WTC11 (cell line): ENCODE data around the gene ZNF431. TPM values are rescaled to one million over a fixed set of nuclear protein-coding genes. Genes with fewer than 3 reads are reported as not detected.

Experiments
- ATAC-seq: fragments of 200-7000 bp; cut with Tn5 transposase; 2 replicates; pipeline ENCODE4 v1.10.0; 2021; ENCODE audit warnings: mild to moderate bottlenecking, moderate library complexity
- CTCF ChIA-PET: fragments of 300-600 bp; sonication (Branson Sonifier 250); formaldehyde crosslinking; loops from one replicate; lab custom pipeline; 2021; ENCODE audit warnings: antibody characterized with exemption; lab: Charles Lee
- POLR2A ChIA-PET: fragments of 350-600 bp; sonication (Branson Sonifier 250); formaldehyde crosslinking; loops from one replicate; lab custom pipeline; 2021; ENCODE audit warnings: antibody characterized with exemption; lab: Charles Lee
- DNase-seq: peaks from one replicate; pipeline ENCODE4 v3.0.0; 2021; ENCODE audit warnings: low spot score
- H3K27ac Mint-ChIP-seq: 2 replicates; pipeline ENCODE4 v1.8.0; 2021; ENCODE audit warnings: mixed read lengths
- H3K27me3 Mint-ChIP-seq: 2 replicates; pipeline ENCODE4 v1.8.0; 2021; ENCODE audit warnings: low read depth, mild to moderate bottlenecking, moderate library complexity, mixed read lengths
- H3K36me3 Mint-ChIP-seq: 2 replicates; pipeline ENCODE4 v1.8.0; 2021; ENCODE audit warnings: mixed read lengths
- H3K4me1 Mint-ChIP-seq: 2 replicates; pipeline ENCODE4 v1.8.0; 2022; ENCODE audit warnings: mixed read lengths
- H3K4me3 Mint-ChIP-seq: 2 replicates; pipeline ENCODE4 v1.8.0; 2021; ENCODE audit warnings: mild to moderate bottlenecking, moderate library complexity, mixed read lengths
- H3K9me3 Mint-ChIP-seq: 2 replicates; pipeline ENCODE4 v1.8.0; 2021; ENCODE audit warnings: mixed read lengths
- ATF1 ChIP-seq: sonication (generic); formaldehyde crosslinking; IDR thresholded peaks from 2 replicates; pipeline ENCODE4 v1.8.1; 2023; ENCODE audit warnings: mild to moderate bottlenecking, moderate library complexity, missing genetic modification reagents
- CBFB ChIP-seq: sonication (generic); formaldehyde crosslinking; IDR thresholded peaks from 2 replicates; pipeline ENCODE4 v1.8.1; 2022; ENCODE audit warnings: mild to moderate bottlenecking, low read depth, missing genetic modification reagents
- CREB1 ChIP-seq: sonication (generic); formaldehyde crosslinking; IDR thresholded peaks from 2 replicates; pipeline ENCODE4 v1.8.0; 2023; ENCODE audit warnings: mild to moderate bottlenecking, missing genetic modification reagents
- CREM ChIP-seq: sonication (generic); formaldehyde crosslinking; IDR thresholded peaks from 2 replicates; pipeline ENCODE4 v1.8.1; 2022; ENCODE audit warnings: mild to moderate bottlenecking, missing genetic modification reagents, moderate library complexity
- ETV6 ChIP-seq: sonication (generic); formaldehyde crosslinking; IDR thresholded peaks from 2 replicates; pipeline ENCODE4 v1.8.1; 2022; ENCODE audit warnings: mild to moderate bottlenecking, missing genetic modification reagents
- GRHL2 ChIP-seq: fragments of 250-450 bp; sonication (Bioruptor Pico); IDR thresholded peaks from 2 replicates; pipeline ENCODE4 v1.8.0; 2022; ENCODE audit warnings: mild to moderate bottlenecking, moderate library complexity; ENCODE audit not compliant: insufficient replicate concordance, severe bottlenecking
- JUN ChIP-seq: sonication (generic); formaldehyde crosslinking; IDR thresholded peaks from 2 replicates; pipeline ENCODE4 v1.8.0; 2023; ENCODE audit warnings: mild to moderate bottlenecking, missing genetic modification reagents
- MYBL2 ChIP-seq: sonication (generic); formaldehyde crosslinking; IDR thresholded peaks from 2 replicates; pipeline ENCODE4 v1.8.1; 2023; ENCODE audit warnings: mild to moderate bottlenecking, moderate library complexity, missing genetic modification reagents
- NFATC4 ChIP-seq: fragments of 250-450 bp; sonication (Bioruptor Pico); IDR thresholded peaks from 2 replicates; pipeline ENCODE4 v1.9.0; 2021; ENCODE audit warnings: mild to moderate bottlenecking
- NR2C2 ChIP-seq: sonication (generic); formaldehyde crosslinking; IDR thresholded peaks from 2 replicates; pipeline ENCODE4 v1.8.0; 2022; ENCODE audit warnings: mild to moderate bottlenecking, missing genetic modification reagents
- RORB ChIP-seq: fragments of 250-450 bp; sonication (Bioruptor Pico); IDR thresholded peaks from 2 replicates; pipeline ENCODE4 v1.9.0; 2021; ENCODE audit warnings: mild to moderate bottlenecking
- TEAD4 ChIP-seq: sonication (generic); formaldehyde crosslinking; IDR thresholded peaks from 2 replicates; pipeline ENCODE4 v1.8.0; 2022; ENCODE audit warnings: mild to moderate bottlenecking, missing genetic modification reagents
- ZNF219 ChIP-seq: sonication (generic); formaldehyde crosslinking; IDR thresholded peaks from 2 replicates; pipeline ENCODE4 v1.8.0; 2023; ENCODE audit warnings: missing genetic modification reagents, mild to moderate bottlenecking, borderline replicate concordance
- ZNF232 ChIP-seq: sonication (generic); formaldehyde crosslinking; IDR thresholded peaks from 2 replicates; pipeline ENCODE4 v1.8.0; 2022; ENCODE audit warnings: mild to moderate bottlenecking, missing genetic modification reagents
- ZNF317 ChIP-seq: sonication (generic); formaldehyde crosslinking; IDR thresholded peaks from 2 replicates; pipeline ENCODE4 v1.8.1; 2023; ENCODE audit warnings: low read depth, mild to moderate bottlenecking, moderate library complexity, missing genetic modification reagents, borderline replicate concordance
- ZNF416 ChIP-seq: fragments of 250-450 bp; sonication (Bioruptor Pico); IDR thresholded peaks from 2 replicates; pipeline ENCODE4 v1.9.0; 2021; ENCODE audit warnings: mild to moderate bottlenecking, inconsistent platforms
- ZNF671 ChIP-seq: fragments of 250-450 bp; sonication (Bioruptor Pico); IDR thresholded peaks from 2 replicates; pipeline ENCODE4 v1.8.0; 2021; ENCODE audit warnings: mild to moderate bottlenecking
- total RNA-seq: library from RNA; stranded (reverse); gene quantifications from 3 replicates; pipeline ENCODE4 v1.2.3, GENCODE V29; 2021
- TF ChIP-seq, protein P1 (sequence below): fragments of 250-450 bp; sonication (Bioruptor Pico); IDR thresholded peaks from 2 replicates; pipeline ENCODE4 v1.9.0; 2021; ENCODE audit warnings: mild to moderate bottlenecking
- TF ChIP-seq, protein P2 (sequence below): sonication (generic); formaldehyde crosslinking; IDR thresholded peaks from 2 replicates; pipeline ENCODE4 v1.8.0; 2023; ENCODE audit warnings: missing genetic modification reagents, mild to moderate bottlenecking, borderline replicate concordance
- TF ChIP-seq, protein P3 (sequence below): sonication (generic); formaldehyde crosslinking; IDR thresholded peaks from 2 replicates; pipeline ENCODE4 v1.8.0; 2022; ENCODE audit warnings: mild to moderate bottlenecking, missing genetic modification reagents
- TF ChIP-seq, protein P4 (sequence below): sonication (generic); formaldehyde crosslinking; IDR thresholded peaks from 2 replicates; pipeline ENCODE4 v1.8.1; 2023; ENCODE audit warnings: mild to moderate bottlenecking, missing genetic modification reagents
- TF ChIP-seq, protein P5 (sequence below): sonication (generic); formaldehyde crosslinking; IDR thresholded peaks from 2 replicates; pipeline ENCODE4 v1.8.1; 2022; ENCODE audit warnings: missing genetic modification reagents, borderline replicate concordance
- TF ChIP-seq, protein P6 (sequence below): sonication (generic); formaldehyde crosslinking; IDR thresholded peaks from 2 replicates; pipeline ENCODE4 v1.8.0; 2022; ENCODE audit warnings: missing genetic modification reagents

The ZNF431 gene
- total RNA-seq, 1 experiment from 2014 or later, result 42.1 TPM

DNA sequence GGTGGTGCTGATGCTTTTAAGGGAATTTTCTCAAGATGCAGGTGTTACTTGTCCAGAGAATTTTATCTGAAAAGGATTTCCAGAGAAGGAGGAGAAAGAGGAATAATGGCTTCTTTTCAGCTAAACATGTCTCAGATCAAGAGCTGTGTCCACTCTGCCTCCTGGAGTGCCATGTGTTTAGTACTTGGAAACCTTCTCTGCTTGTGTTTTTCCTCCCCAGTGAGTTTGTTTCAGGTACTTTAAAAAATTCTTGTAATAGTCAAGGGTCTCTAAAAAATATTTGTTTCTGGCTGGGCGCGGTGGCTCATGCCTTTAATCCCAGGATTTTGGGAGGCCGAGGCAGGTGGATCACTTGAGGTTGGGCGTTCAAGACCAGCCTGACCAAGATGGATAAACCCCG, 22.7 kb downstream of the ZNF431 start:
- H3K27ac Mint-ChIP-seq, result peak overlapping the region; percentile 50; the same call in 1 of the 2 replicates
- POLR2A ChIA-PET, result no interaction called here
- H3K4me3 Mint-ChIP-seq, result no peak overlapping the region
- H3K4me1 Mint-ChIP-seq, result no peaks in the 10 kb centered on the region
- H3K36me3 Mint-ChIP-seq, result peaks cover 42% of the 10 kb centered on the region
- no peaks in the 10 kb centered on the region for H3K27me3 Mint-ChIP-seq
- CTCF ChIA-PET, result no interaction called here
- no peak for TF ChIP-seq ZNF671 (CRISPR knock-in tag)
- TF ChIP-seq, protein P1, sequence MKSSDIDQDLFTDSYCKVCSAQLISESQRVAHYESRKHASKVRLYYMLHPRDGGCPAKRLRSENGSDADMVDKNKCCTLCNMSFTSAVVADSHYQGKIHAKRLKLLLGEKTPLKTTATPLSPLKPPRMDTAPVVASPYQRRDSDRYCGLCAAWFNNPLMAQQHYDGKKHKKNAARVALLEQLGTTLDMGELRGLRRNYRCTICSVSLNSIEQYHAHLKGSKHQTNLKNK (CRISPR knock-in tag), result no peak
- no peak for TF ChIP-seq NR2C2 (CRISPR knock-in tag)
- no peak for TF ChIP-seq ZNF232 (CRISPR knock-in tag)
- TF ChIP-seq, protein P2, sequence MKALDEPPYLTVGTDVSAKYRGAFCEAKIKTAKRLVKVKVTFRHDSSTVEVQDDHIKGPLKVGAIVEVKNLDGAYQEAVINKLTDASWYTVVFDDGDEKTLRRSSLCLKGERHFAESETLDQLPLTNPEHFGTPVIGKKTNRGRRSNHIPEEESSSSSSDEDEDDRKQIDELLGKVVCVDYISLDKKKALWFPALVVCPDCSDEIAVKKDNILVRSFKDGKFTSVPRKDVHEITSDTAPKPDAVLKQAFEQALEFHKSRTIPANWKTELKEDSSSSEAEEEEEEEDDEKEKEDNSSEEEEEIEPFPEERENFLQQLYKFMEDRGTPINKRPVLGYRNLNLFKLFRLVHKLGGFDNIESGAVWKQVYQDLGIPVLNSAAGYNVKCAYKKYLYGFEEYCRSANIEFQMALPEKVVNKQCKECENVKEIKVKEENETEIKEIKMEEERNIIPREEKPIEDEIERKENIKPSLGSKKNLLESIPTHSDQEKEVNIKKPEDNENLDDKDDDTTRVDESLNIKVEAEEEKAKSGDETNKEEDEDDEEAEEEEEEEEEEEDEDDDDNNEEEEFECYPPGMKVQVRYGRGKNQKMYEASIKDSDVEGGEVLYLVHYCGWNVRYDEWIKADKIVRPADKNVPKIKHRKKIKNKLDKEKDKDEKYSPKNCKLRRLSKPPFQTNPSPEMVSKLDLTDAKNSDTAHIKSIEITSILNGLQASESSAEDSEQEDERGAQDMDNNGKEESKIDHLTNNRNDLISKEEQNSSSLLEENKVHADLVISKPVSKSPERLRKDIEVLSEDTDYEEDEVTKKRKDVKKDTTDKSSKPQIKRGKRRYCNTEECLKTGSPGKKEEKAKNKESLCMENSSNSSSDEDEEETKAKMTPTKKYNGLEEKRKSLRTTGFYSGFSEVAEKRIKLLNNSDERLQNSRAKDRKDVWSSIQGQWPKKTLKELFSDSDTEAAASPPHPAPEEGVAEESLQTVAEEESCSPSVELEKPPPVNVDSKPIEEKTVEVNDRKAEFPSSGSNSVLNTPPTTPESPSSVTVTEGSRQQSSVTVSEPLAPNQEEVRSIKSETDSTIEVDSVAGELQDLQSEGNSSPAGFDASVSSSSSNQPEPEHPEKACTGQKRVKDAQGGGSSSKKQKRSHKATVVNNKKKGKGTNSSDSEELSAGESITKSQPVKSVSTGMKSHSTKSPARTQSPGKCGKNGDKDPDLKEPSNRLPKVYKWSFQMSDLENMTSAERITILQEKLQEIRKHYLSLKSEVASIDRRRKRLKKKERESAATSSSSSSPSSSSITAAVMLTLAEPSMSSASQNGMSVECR (CRISPR knock-in tag), result no peak
- TF ChIP-seq, protein P3, sequence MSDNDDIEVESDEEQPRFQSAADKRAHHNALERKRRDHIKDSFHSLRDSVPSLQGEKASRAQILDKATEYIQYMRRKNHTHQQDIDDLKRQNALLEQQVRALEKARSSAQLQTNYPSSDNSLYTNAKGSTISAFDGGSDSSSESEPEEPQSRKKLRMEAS, result no peak
- no peak for TF ChIP-seq GRHL2
- no peak for TF ChIP-seq ETV6
- no peak for TF ChIP-seq ZNF416 (CRISPR knock-in tag)
- ATAC-seq (no peak), DNase-seq (no peak)
- no peaks in the 10 kb centered on the region for H3K9me3 Mint-ChIP-seq

DNA sequence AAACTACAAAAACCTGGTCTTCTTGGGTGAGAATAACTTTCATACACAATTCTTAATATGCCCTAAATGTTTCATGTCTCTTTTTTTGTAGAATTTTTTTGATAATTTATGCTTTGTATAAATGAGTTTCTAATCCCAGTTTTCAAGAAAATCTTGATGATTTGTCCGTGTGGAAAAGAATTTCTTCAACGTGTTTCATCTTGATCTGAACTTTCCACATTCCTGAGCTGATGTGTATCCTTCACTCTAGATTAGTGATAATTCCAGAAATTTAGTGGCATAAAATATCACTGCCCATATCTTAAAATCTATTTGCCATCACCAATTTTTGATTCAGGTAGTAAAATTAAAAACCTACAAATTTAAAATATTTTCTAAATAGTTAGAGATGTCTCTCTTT, 24.6 kb downstream of the ZNF431 start:
- peaks cover 45% of the 10 kb centered on the region for H3K36me3 Mint-ChIP-seq

DNA sequence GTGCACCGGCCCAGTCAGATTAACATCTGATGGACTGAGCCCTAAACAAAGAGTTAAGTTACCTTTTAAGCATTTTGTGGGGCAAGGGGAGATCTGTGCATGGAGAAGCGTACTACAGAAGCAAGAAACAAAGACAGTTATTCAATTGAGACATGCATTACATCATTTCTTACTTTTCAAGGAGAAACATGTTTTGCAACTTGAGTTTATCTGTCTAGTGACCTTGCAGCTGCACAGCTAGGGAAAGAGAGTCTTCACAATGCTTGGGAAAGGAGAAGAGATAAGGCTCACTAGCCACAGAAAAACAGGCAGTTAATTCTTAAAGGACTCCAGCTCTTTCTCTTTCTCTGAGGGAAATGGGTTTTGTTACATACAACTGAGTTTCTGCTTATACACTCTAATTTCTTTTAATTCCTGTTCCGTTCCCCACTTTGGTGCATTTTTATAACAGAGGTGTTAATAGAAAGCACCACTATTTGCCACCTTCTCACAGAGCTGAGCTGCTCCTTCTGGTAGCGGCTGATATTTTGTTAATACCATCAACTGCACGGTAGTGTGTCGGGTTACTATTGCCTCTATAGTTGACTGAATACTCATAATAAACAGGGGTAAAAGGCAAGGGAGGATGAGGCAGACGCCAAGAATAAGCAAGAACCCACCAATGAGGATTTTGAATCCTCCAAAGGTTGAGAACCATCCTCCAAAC, 55.9 kb downstream of the ZNF431 start:
- ChIA-PET POLR2A (no interaction called here), CTCF (interaction anchor here (1.1 kb wide), 1 partner anchor 59 kb away, joined by 5 read pairs; no protein-coding TSS in a partner anchor)
- Mint-ChIP-seq H3K36me3 (no peaks in the 10 kb centered on the region), H3K9me3 (no peaks in the 10 kb centered on the region), H3K4me3 (no peak overlapping the region), H3K27ac (no peak overlapping the region), H3K4me1 (peaks cover 13% of the 10 kb centered on the region), H3K27me3 (no peaks in the 10 kb centered on the region)
- ATAC-seq (no peak), DNase-seq (no peak)
- no peak for TF ChIP-seq MYBL2
- TF ChIP-seq ZNF219 (CRISPR knock-in tag), result no peak
- TF ChIP-seq, protein P3, result no peak
- TF ChIP-seq JUN (CRISPR knock-in tag), result no peak
- no peak for TF ChIP-seq CREM (CRISPR knock-in tag)
- TF ChIP-seq, protein P4, sequence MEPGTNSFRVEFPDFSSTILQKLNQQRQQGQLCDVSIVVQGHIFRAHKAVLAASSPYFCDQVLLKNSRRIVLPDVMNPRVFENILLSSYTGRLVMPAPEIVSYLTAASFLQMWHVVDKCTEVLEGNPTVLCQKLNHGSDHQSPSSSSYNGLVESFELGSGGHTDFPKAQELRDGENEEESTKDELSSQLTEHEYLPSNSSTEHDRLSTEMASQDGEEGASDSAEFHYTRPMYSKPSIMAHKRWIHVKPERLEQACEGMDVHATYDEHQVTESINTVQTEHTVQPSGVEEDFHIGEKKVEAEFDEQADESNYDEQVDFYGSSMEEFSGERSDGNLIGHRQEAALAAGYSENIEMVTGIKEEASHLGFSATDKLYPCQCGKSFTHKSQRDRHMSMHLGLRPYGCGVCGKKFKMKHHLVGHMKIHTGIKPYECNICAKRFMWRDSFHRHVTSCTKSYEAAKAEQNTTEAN (CRISPR knock-in tag), result no peak
- TF ChIP-seq RORB (CRISPR knock-in tag), result no peak
- no peak for TF ChIP-seq GRHL2
- TF ChIP-seq, protein P5, sequence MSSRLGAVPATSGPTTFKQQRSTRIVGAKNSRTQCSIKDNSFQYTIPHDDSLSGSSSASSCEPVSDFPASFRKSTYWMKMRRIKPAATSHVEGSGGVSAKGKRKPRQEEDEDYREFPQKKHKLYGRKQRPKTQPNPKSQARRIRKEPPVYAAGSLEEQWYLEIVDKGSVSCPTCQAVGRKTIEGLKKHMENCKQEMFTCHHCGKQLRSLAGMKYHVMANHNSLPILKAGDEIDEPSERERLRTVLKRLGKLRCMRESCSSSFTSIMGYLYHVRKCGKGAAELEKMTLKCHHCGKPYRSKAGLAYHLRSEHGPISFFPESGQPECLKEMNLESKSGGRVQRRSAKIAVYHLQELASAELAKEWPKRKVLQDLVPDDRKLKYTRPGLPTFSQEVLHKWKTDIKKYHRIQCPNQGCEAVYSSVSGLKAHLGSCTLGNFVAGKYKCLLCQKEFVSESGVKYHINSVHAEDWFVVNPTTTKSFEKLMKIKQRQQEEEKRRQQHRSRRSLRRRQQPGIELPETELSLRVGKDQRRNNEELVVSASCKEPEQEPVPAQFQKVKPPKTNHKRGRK (CRISPR knock-in tag), result no peak
- TF ChIP-seq NFATC4 (CRISPR knock-in tag), result no peak
- TF ChIP-seq, protein P6, sequence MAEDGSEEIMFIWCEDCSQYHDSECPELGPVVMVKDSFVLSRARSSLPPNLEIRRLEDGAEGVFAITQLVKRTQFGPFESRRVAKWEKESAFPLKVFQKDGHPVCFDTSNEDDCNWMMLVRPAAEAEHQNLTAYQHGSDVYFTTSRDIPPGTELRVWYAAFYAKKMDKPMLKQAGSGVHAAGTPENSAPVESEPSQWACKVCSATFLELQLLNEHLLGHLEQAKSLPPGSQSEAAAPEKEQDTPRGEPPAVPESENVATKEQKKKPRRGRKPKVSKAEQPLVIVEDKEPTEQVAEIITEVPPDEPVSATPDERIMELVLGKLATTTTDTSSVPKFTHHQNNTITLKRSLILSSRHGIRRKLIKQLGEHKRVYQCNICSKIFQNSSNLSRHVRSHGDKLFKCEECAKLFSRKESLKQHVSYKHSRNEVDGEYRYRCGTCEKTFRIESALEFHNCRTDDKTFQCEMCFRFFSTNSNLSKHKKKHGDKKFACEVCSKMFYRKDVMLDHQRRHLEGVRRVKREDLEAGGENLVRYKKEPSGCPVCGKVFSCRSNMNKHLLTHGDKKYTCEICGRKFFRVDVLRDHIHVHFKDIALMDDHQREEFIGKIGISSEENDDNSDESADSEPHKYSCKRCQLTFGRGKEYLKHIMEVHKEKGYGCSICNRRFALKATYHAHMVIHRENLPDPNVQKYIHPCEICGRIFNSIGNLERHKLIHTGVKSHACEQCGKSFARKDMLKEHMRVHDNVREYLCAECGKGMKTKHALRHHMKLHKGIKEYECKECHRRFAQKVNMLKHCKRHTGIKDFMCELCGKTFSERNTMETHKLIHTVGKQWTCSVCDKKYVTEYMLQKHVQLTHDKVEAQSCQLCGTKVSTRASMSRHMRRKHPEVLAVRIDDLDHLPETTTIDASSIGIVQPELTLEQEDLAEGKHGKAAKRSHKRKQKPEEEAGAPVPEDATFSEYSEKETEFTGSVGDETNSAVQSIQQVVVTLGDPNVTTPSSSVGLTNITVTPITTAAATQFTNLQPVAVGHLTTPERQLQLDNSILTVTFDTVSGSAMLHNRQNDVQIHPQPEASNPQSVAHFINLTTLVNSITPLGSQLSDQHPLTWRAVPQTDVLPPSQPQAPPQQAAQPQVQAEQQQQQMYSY (CRISPR knock-in tag), result no peak

More for the DNA sequence above, 24.6 kb downstream of the ZNF431 start:
- ATAC-seq (no peak), DNase-seq (no peak)
- Mint-ChIP-seq H3K27ac (no peak overlapping the region), H3K27me3 (no peaks in the 10 kb centered on the region), H3K4me1 (no peaks in the 10 kb centered on the region), H3K4me3 (no peak overlapping the region), H3K9me3 (no peaks in the 10 kb centered on the region)
- POLR2A ChIA-PET, result no interaction called here
- CTCF ChIA-PET, result no interaction called here
- no peak for TF ChIP-seq TEAD4 (CRISPR knock-in tag)
- TF ChIP-seq CREB1, result no peak
- TF ChIP-seq CBFB (CRISPR knock-in tag), result no peak
- TF ChIP-seq ATF1, result no peak
- TF ChIP-seq ZNF317 (CRISPR knock-in tag), result no peak
